Mesothelial cell of epicardium (in vitro differentiated cells): Measurements from ENCODE around the gene GARIN3. TPM values are rescaled to one million over a fixed set of nuclear protein-coding genes. Genes with fewer than 3 reads are reported as not detected.

Experiments
- DNase-seq, 2 experiments: peaks; one replicate each; pipeline ENCODE4 v3.0.0; 2021; ENCODE audit warnings: low spot score in 2 of 2; ENCODE audit not compliant: unreplicated experiment in 2 of 2
- H3K27ac Mint-ChIP-seq: 2 replicates; pipeline ENCODE4 v1.8.0; 2021; ENCODE audit warnings: mixed read lengths
- H3K27me3 Mint-ChIP-seq: 2 replicates; pipeline ENCODE4 v1.8.0; 2021; ENCODE audit warnings: low read depth, mixed read lengths
- H3K36me3 Mint-ChIP-seq: 2 replicates; pipeline ENCODE4 v1.8.0; 2021; ENCODE audit warnings: mixed read lengths
- H3K4me1 Mint-ChIP-seq: 2 replicates; pipeline ENCODE4 v1.8.0; 2021; ENCODE audit warnings: mixed read lengths
- H3K4me3 Mint-ChIP-seq: 2 replicates; pipeline ENCODE4 v1.8.0; 2021; ENCODE audit warnings: mild to moderate bottlenecking, moderate library complexity, mixed read lengths
- H3K9me3 Mint-ChIP-seq: 2 replicates; pipeline ENCODE4 v1.8.0; 2021; ENCODE audit warnings: mixed read lengths
- CTCF ChIP-seq: fragments of 200-600 bp; sonication (generic); IDR thresholded peaks from one replicate; pipeline ENCODE4 v1.5.0; 2021; ENCODE audit warnings: antibody characterized with exemption; ENCODE audit not compliant: unreplicated experiment
- total RNA-seq: library from RNA; stranded (reverse); gene quantifications from 3 replicates; pipeline ENCODE4 v1.2.1, GENCODE V29; 2021

The GARIN3 gene
- total RNA-seq, 1 donor from 2014 or later, result not detected

- peaks cover 52% of the 10 kb centered on the region for H3K27me3 Mint-ChIP-seq
- no peak for DNase-seq
- no peak within 1 kb of the TSS for H3K4me3 Mint-ChIP-seq
- TF ChIP-seq CTCF, result no peak
- H3K36me3 Mint-ChIP-seq, result no peaks in the 10 kb centered on the region
- peaks cover 3% of the 10 kb centered on the region for H3K9me3 Mint-ChIP-seq
- H3K27ac Mint-ChIP-seq, result no peak within 1 kb of the TSS
- no peaks in the 10 kb centered on the region for H3K4me1 Mint-ChIP-seq
Observed at GRCh38 chr5:157180374-157181264, 14.6 kb upstream of the GARIN3 start, which contains the start of gene ITK. TSS of gene ITK (plus strand) at chr5:157180840. CDS start at chr5:157180978, 138 bp downstream.

- no peak for TF ChIP-seq CTCF
- H3K4me1 Mint-ChIP-seq, result no peaks in the 10 kb centered on the region
- DNase-seq, result no peak
- no peak overlapping the region for H3K4me3 Mint-ChIP-seq
- no peaks in the 10 kb centered on the region for H3K36me3 Mint-ChIP-seq
- no peak overlapping the region for H3K27ac Mint-ChIP-seq
- H3K27me3 Mint-ChIP-seq, result peaks cover 57% of the 10 kb centered on the region
- peaks cover 3% of the 10 kb centered on the region for H3K9me3 Mint-ChIP-seq
Observed at GRCh38 chr5:157178966-157179365, 12.9 kb upstream of the GARIN3 start.

- Mint-ChIP-seq H3K9me3 (peaks cover 3% of the 10 kb centered on the region), H3K4me3 (no peak overlapping the region), H3K27ac (no peak overlapping the region), H3K4me1 (no peaks in the 10 kb centered on the region), H3K36me3 (no peaks in the 10 kb centered on the region), H3K27me3 (peaks cover 57% of the 10 kb centered on the region)
- no peak for DNase-seq
- no peak for TF ChIP-seq CTCF
Observed at GRCh38 chr5:157177953-157178352, 11.9 kb upstream of the GARIN3 start.

- Mint-ChIP-seq H3K4me1 (no peaks in the 10 kb centered on the region), H3K9me3 (peaks cover 14% of the 10 kb centered on the region), H3K36me3 (no peaks in the 10 kb centered on the region), H3K4me3 (no peak overlapping the region), H3K27me3 (peaks cover 36% of the 10 kb centered on the region), H3K27ac (no peak overlapping the region)
- DNase-seq, result no peak
- no peak for TF ChIP-seq CTCF
Observed at GRCh38 chr5:157175071-157175612, 9.1 kb upstream of the GARIN3 start.

- no peak for TF ChIP-seq CTCF
- H3K36me3 Mint-ChIP-seq, result no peaks in the 10 kb centered on the region
- no peak overlapping the region for H3K27ac Mint-ChIP-seq
- DNase-seq, result no peak
- H3K9me3 Mint-ChIP-seq, result peaks cover 18% of the 10 kb centered on the region
- H3K27me3 Mint-ChIP-seq, result peaks cover 14% of the 10 kb centered on the region
- no peak overlapping the region for H3K4me3 Mint-ChIP-seq
- no peaks in the 10 kb centered on the region for H3K4me1 Mint-ChIP-seq
Observed at GRCh38 chr5:157172403-157172802, 6.3 kb upstream of the GARIN3 start.
